Fibroblast of mammary gland (primary cell): ENCODE measurements around the gene FAM120B.

ENCODE experiments used
- DNase-seq: peaks from one replicate; pipeline ENCODE4 v3.0.0-alpha.2; 2010; ENCODE audit warnings: low read depth
- H3K4me3 ChIP-seq: 2 replicates; pipeline ENCODE4 v1.5.1; 2011; ENCODE audit warnings: low read depth, mild to moderate bottlenecking, low read length, moderate library complexity; ENCODE audit not compliant: control insufficient read depth
- CTCF ChIP-seq: conservative IDR thresholded peaks from 2 replicates; pipeline ENCODE4 v1.5.1; 2011; ENCODE audit warnings: low read depth, low read length, inconsistent platforms; ENCODE audit not compliant: control insufficient read depth, insufficient read depth

Gene FAM120B

GRCh38 chr6:170272341-170273065 lies 34.1 kb upstream of the FAM120B start:
- no peak overlapping the region for H3K4me3 ChIP-seq
- no peak for DNase-seq
- TF ChIP-seq CTCF, result no peak

- no peak for TF ChIP-seq CTCF
- H3K4me3 ChIP-seq, result no peak overlapping the region
Observed at GRCh38 chr6:170273191-170273590, 33.4 kb upstream of the FAM120B start.

GRCh38 chr6:170273681-170274080 lies 32.9 kb upstream of the FAM120B start:
- no peak for DNase-seq
- no peak for TF ChIP-seq CTCF
- H3K4me3 ChIP-seq, result no peak overlapping the region

More at GRCh38 chr6:170273191-170273590, 33.4 kb upstream of the FAM120B start:
- DNase-seq, result no peak

- no peak for TF ChIP-seq CTCF
- DNase-seq, result no peak
- H3K4me3 ChIP-seq, result no peak overlapping the region
Observed at GRCh38 chr6:170274713-170275560, 31.6 kb upstream of the FAM120B start.

GRCh38 chr6:170276369-170277057 lies 30.0 kb upstream of the FAM120B start:
- no peak for TF ChIP-seq CTCF
- peak; percentile 80 for DNase-seq
- no peak overlapping the region for H3K4me3 ChIP-seq

GRCh38 chr6:170277893-170278742 lies 28.4 kb upstream of the FAM120B start:
- TF ChIP-seq CTCF, result no peak
- H3K4me3 ChIP-seq, result no peak overlapping the region
- no peak for DNase-seq
